NCI-H1930 (cell line): ENCODE results near the gene TMEM198.

Experiments
- DNase-seq, 2 experiments: peaks; one replicate each; lab custom pipeline; 2025; lab: John Stamatoyannopoulos, UW

Gene TMEM198

DNA sequence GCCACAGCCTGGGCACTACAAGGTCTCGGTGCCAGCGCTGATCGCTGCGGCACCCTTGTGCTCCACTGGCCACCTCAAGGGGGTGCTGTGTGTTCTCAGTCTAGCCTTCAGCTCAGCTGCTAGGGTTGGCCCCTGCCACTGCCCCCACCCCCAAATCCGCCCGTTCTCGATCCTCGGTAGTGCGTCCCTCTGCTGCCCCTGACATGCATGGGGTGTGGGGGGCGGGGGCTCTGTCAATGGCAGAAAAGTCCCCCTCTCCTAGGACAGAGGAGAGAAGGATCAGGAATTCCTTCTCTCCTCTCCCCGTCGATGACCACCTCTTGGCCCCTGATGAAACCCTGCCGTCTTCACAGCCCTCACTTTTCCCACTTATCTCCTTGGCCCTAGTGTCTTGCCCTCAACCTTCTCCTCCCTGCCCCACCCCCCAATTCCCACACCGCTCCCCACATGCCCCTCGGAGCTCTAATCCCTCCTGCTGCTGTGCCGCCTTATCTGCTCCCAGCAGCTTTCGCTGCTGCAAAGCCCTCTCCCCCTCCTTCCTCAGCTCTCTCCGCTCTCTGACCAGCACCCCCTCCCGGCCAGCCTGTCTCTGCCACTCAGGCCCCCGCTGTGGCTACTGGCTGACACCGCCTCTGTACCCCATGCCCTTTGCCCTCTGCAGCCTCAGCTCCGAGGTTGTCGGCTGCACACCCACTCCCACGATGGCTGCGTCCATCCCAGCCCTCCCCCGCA, 33.9 kb upstream of the TMEM198 start:
- peak; percentile 28 to 67 for DNase-seq

GRCh38 chr2:219510512-219511135, 33.2 kb upstream of the TMEM198 start:
- no peak for DNase-seq

DNA sequence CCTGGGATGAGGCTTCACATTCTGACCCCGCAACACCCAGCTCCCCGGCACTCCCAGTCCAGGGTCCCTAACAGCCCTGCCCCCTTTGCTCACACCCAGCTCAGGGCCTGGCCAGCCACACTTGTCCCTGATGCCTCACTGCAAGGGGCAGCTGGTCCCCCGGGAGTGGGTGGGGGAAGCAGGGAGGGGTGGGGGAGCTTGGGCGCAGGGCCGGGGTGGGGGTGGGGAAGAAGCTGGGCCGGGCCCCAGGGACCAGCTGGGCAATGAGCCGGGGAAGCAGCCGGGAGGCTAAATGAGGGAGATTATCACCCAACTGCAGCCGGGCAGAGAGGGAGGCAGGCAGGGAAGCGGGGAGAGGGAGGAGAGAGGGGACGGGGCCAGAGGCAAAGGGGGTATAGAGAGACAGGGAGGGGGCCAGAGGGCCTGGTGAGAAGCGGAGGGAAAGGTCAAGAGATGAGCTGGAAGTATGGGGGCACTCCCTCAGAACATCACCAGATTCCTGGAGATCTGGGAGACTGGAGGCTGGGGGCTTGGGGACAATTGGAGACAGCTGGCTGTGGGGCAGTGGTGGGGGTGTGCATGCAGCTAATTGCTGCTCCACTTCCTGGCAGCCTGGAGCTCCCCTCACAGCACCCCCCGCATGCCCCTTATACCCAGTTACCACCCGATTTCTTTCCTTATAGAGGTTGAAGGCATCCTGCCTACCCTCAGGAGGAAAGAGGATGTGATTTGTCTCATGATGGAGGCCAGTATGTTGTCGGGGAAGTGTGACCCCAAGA, 32.1 kb upstream of the TMEM198 start:
- DNase-seq = no peak

DNA sequence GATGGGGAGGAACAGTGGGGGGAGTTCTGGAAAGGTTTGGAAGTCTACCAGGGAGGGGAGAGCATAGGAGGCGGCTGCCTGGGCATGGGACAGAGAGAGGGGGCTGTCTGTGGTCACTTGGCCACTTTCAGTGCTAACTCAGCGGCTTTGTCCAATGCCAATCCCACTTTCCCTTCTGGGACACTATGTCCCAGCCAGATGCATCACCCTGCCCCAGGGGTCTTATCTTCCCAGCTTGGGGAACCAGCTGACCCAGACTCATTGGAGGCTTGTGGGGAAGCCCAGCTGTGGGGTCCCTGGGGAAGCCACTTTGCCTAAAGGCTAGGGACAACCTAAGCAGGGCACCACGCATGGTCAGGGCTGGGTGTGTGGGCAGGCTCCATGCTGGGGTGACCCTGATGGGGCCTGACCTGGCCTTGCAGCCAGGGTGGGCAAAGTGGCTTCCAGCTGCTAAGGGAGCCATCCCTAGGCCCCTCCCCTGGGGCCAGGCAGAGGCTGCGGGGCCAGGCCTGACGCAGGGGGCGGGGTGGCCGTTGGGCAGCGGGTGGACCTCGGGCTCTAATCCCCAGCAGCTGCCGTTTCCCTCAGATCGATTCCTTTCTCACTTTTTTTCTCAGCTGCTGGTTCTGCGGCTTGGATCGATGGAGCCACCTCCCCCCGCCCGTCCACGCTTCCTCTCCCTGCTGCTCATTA, 31.2 kb upstream of the TMEM198 start:
- DNase-seq = no peak

DNA sequence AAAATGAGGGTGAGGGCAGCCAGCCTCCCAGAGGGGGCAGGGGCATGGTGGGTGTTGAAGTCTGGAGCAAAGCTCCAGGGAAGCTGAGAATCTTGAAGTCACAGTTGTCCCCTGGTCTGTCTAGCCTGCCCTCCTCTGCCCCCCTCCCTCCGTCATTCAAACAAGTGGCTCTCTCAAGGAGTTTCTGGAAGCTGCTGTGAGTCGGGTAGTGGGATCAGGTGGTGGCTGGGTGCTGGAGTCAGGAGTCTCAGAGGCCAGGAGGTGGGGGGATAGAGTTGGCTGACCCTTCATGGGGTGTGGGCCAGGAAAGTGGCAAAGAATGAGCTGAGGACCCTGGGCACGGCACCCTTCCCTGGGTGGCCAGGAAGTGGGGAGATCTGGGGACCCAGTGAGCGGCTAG, 30.0 kb upstream of the TMEM198 start:
- DNase-seq = no peak

GRCh38 chr2:219514196-219514761, 29.5 kb upstream of the TMEM198 start, which contains the start of gene ASIC4:
Gene ASIC4 (plus strand): TSS chr2:219514482. CDS start chr2:219514725, 243 bp downstream.
- DNase-seq = no peak

GRCh38 chr2:219514836-219515235, 29.0 kb upstream of the TMEM198 start:
- no peak for DNase-seq

- DNase-seq = no peak
Observed at GRCh38 chr2:219515874-219516629, 27.8 kb upstream of the TMEM198 start.

GRCh38 chr2:219516888-219517287, 26.9 kb upstream of the TMEM198 start:
- no peak for DNase-seq

GRCh38 chr2:219517954-219518778, 25.7 kb upstream of the TMEM198 start:
- DNase-seq = no peak

GRCh38 chr2:219519526-219519916, 24.3 kb upstream of the TMEM198 start:
- no peak for DNase-seq

- no peak for DNase-seq
Observed at GRCh38 chr2:219520079-219520478, 23.7 kb upstream of the TMEM198 start.

DNA sequence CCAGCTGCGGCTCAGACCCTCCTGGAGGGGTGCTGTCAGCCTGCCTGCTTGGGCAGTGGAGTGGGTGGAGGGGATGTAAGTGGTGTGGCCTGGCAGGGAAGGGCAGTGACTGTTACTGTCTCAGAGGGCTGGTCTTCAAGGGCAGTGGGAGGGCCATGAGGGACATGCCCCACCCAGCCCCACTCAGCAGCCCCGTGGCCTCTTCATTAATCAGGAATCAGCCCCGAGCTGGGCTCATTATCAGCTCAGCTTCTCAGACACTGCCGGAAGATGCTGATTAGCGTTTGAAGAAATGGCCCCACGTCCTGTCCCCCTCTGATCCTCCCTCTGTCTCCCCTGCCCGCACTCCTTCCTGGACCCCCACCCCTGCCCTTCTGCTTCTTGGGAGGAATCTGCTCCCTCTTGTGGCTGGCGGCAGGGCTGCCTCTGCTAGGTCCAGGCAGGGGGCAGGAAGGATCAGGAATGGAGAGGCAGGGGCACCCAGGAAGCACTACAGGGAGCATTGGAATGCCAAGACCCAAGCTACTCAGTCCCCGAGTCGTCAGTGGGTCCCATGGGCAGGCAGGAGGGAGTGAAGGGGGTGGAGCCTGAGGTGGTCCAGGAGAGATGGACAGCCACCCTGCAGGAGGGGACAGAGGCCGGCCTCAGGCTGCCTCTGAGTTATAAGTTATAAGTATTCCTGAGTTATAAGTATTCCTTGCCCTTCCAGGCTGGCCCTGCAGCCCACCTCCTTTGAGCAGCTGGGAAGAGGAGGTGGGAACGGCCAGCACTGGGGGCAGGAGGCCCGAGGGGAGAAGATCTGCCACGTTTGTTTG, 22.6 kb upstream of the TMEM198 start:
- DNase-seq = peak; percentile 45 to 60

- DNase-seq = no peak
Observed at GRCh38 chr2:219522111-219523030, 21.5 kb upstream of the TMEM198 start.

- no peak for DNase-seq
Observed at GRCh38 chr2:219523031-219523671, 20.7 kb upstream of the TMEM198 start.

DNA sequence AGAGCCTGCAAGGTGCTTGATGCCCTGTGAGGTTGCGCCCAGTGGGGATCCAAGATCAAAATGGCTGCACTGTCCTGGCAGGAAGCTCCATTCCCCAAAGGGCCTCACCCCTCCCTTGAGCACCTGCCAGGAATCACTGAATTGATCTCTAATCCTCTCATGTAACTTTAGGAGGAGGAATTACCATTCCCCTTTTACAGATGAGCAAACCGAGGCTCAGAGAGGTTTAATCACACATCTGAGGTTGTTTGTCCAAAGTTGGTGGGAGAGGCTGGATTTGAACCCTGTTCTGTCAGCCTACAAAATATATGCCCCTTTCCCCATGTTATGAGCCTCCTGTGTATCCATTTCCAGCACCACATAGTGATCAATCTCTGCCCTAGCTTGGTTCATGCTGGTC, 19.0 kb upstream of the TMEM198 start:
- no peak for DNase-seq

DNA sequence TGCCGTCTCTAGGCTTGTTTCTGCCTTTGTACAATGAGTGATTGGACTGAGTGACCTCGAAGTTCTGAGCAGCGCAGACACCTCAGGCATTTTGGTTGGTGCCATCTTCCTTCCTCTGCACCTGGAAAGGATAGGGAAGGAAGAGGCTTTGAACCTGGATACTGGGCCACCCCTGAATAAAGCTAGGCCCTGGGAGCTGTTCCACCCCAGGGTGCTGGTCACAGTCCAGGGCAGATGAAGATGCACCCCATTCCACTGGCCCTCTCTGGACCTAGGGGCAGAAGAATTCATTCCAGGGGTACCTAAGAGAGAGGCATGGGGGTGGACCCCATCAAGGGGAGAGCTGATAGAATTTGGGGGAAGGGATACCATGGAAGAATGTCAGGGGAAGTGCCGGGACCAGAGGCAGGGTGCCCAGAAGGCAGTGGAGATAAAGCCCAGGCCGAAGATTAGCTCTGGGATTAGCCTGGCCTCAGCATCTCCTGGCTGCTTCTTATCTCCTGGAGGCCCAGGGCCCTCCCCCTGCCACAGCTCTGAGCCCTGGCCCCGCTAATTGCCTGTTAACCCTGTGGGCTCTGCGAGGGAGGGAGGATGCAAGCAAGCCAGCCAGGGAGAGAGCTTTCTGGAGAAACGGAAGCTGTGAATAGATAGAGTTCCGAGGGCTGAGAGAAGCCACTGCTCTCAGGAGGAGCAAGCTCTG, 18.1 kb upstream of the TMEM198 start:
- DNase-seq = no peak
